Activated naive CD4-positive, alpha-beta T cell treated with anti-CD3 and anti-CD28 coated beads, Interleukin-2, amount 50 U/mL, for 72 hours (primary cell): ENCODE data around the gene RAVER1. TPM values are rescaled to one million over a fixed set of nuclear protein-coding genes. Genes with fewer than 3 reads are reported as not detected.

ENCODE experiments used
- ATAC-seq, 2 donors: fragments of 150-1000 bp; cut with Tn5 transposase; 2 replicates each; pipeline ENCODE4 v1.10.0; 2021; ENCODE audit warnings: mild to moderate bottlenecking in 2 of 2, moderate library complexity in 2 of 2
- DNase-seq, 2 donors: peaks; one replicate each; pipeline ENCODE4 v3.0.0; 2021 to 2022; ENCODE audit warnings: low spot score in 2 of 2
- H3K27ac Mint-ChIP-seq, 2 donors: one replicate each; pipeline ENCODE4 v1.8.0; 2022; ENCODE audit warnings: mild to moderate bottlenecking in 2 of 2, mixed read lengths in 2 of 2
- H3K36me3 Mint-ChIP-seq, 2 donors: one replicate each; pipeline ENCODE4 v1.8.0; 2022; ENCODE audit warnings: mixed read lengths in 2 of 2
- H3K9me3 Mint-ChIP-seq, 2 donors: one replicate each; pipeline ENCODE4 v1.8.0; 2022; ENCODE audit warnings: mixed read lengths in 2 of 2
- total RNA-seq, 2 donors: library from RNA; stranded (reverse); gene quantifications; one replicate each; pipeline ENCODE4 v1.2.3, GENCODE V29; 2022

Gene RAVER1
- total RNA-seq, 2 donors from 2014 or later: 52.5 to 101 TPM

- H3K27ac Mint-ChIP-seq: peak overlapping the region in 1 of 2 donors; percentile 37
- DNase-seq: no peak
- H3K36me3 Mint-ChIP-seq: peaks cover 30 to 32% of the 10 kb centered on the region in 2 donors
- no peaks in the 10 kb centered on the region for H3K9me3 Mint-ChIP-seq
- no peak for ATAC-seq
These were observed 3.8 kb downstream of the RAVER1 start for GRCh38 chr19:10329555-10329954.

DNA sequence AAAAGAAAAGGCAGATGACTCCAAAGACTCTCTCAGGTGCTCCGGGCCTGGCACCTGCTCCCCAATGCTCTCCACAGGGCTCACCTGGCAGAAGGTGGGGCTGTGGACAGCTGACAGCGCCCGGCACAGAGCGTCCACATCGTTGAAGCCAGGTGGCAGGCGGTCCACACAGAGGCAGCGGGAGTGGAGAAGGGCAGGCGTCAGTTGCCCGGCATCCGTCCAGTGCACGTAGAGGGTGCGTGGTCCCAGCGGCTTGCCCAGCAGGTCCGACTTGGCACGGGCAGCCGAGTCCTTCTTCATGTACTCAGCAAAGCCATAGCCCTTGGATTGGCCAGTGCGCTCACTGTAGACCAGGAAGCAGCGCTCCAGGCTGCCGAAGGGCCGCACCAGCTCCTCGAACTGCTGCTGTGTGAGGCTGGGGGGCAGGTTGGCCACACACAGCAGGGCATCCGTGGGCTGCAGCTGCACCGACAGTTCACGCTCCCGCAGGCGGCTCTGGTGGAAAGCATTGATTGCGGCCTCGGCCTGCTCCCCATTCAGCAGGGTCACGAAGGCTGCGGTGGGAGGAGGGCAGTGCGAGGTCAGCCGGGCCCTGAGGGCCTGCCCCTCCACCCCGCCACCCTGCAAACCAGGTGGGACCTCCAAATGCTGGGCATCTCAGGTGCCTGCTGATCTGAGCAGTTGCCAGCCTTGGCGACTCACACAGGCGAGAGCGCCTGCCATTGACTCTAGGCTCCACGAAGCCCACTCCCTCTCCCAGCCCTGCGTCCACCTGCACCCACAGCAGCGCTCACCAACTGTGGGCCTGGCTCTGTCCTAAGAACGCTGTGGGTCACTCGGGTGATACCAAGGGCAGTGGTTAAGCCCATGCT lies 4.5 kb downstream of the RAVER1 start:
- Mint-ChIP-seq H3K36me3 (peaks cover 24 to 26% of the 10 kb centered on the region in 2 donors), H3K9me3 (no peaks in the 10 kb centered on the region), H3K27ac (no peak overlapping the region)
- DNase-seq (no peak), ATAC-seq (no peak)

- Mint-ChIP-seq H3K27ac (no peak overlapping the region), H3K36me3 (peaks cover 16 to 18% of the 10 kb centered on the region in 2 donors), H3K9me3 (no peaks in the 10 kb centered on the region)
- no peak for ATAC-seq
- DNase-seq: no peak
These were observed 5.5 kb downstream of the RAVER1 start for GRCh38 chr19:10327793-10328192.

DNA sequence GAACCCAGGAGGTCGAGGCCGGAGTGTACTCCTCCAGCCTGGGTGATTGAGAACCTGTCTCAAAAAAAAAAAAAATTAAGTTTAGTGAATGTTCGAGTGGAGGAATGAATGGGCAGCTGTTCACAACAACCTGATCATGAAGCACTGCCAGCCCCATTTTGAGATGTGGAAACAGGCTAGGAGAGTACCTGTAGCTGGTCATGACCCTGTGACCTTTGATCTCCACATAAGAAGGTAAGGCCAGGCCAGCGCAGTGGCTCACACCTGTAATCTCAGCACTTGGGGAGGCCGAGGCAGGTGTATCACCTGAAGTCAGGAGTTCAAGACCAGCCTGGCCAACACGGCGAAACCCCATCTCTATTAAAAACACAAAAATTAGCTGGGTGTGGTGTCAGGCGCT lies 7.6 kb downstream of the RAVER1 start:
- Mint-ChIP-seq H3K27ac (no peak overlapping the region), H3K9me3 (no peaks in the 10 kb centered on the region), H3K36me3 (peaks cover 8 to 10% of the 10 kb centered on the region in 2 donors)
- no peak for ATAC-seq
- DNase-seq: no peak

DNA sequence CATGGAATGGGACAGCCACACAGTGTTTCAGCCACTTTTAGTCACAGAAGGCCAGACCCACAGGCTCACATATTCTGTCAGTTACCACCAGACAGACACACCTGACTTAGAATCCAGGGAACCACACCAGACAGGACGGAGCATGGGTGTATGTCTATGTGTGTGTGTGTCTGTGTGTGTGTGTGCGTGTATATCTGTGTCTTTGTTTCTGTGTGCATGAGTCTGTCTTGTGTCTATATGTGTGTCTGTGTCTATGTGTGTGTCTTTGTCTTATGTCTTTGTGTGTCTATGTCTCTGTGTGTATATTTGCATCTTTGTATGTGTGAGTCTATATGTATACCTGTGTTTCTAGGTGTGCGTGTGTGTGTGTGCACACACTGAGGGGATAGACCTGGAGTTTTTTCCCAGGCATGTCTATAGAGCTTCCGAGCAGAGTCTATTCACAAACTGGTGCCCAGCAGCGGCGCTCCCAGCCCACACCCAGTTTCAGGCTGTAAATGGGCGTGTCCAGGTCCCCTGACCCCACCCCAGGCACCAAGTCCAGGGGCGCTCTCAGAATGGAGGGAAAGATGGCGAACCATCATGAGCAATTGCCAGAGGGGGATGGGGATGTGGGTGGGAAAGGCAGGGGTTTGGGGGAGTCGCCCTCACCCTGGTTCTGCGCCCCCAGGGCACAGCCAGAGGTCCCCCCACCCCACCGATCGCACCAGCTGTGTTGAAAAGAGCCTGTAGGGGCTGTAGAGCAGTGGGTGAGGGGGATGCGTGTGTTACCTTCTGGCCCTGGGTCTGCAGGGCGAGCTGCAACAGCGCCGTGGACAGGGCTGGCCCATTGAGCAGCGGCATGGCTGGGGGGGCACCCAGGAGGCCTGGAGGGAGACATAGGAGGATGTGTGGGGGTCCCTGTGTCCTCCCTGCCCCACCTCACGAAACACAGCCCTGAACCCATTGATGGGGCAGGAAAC lies 11.2 kb downstream of the RAVER1 start:
- DNase-seq (no peak), ATAC-seq (peak; percentile 11 to 17)
- H3K36me3 Mint-ChIP-seq: peaks cover 0 to 8% of the 10 kb centered on the region in 2 donors
- H3K9me3 Mint-ChIP-seq: no peaks in the 10 kb centered on the region
- peak overlapping the region in 1 of 2 donors; percentile 6 for H3K27ac Mint-ChIP-seq

- Mint-ChIP-seq H3K27ac (no peak overlapping the region), H3K36me3 (peaks cover 0 to 10% of the 10 kb centered on the region in 2 donors), H3K9me3 (no peaks in the 10 kb centered on the region)
- ATAC-seq: peak in 1 of 2 donors; percentile 14
- no peak for DNase-seq
These were observed 11.9 kb downstream of the RAVER1 start for GRCh38 chr19:10321417-10321797.

- DNase-seq (no peak), ATAC-seq (peak in 1 of 2 donors; percentile 11)
- Mint-ChIP-seq H3K36me3 (peaks cover 0 to 16% of the 10 kb centered on the region in 2 donors), H3K9me3 (no peaks in the 10 kb centered on the region), H3K27ac (peak overlapping the region in 1 of 2 donors; percentile 38)
These were observed 12.5 kb downstream of the RAVER1 start for GRCh38 chr19:10320602-10321416.

DNA sequence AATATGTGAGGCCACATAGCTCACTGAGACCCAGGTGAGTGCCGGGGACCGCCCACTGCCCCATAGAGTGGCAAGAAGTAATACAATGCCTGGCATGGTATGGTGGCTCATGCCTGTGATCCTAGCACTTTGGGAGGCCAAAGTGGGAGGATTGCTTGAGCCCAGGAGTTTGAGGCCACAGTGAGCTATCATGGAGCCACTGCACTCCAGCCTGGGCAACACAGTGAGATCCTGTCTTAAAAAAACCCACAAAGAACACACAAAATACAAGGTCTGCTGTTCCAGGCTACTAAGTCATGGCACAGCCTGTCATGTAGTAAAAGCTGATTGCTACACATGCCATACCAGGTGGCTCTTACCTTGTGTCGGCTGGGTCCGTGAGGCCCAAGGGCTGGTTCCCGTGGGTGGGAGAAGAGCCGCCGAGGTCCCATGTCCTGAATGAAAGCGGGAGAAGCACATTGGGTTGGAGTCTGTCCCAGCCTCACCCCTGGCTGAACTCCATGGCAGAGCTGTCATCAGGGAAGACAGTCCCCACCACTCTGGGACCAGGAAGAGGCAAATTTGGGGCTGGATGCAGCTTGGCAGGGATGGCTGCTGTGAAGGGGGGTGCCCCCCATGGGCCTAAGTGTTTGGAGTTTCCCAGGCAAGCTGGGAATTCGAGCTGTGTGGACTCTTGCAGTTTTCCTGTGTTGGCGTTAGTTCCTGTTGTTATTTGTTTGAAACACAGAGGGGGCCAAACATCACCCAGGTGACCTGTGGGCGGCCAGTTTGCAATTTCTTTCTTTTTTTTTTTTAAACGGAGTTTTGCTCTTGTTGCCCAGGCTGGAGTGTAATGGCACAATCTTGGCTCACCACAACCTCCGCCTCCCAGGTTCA lies 14.3 kb downstream of the RAVER1 start:
- no peaks in the 10 kb centered on the region for H3K9me3 Mint-ChIP-seq
- ATAC-seq: no peak
- peak overlapping the region in 1 of 2 donors; percentile 55 for H3K27ac Mint-ChIP-seq
- no peak for DNase-seq
- peaks cover 7 to 24% of the 10 kb centered on the region in 2 donors for H3K36me3 Mint-ChIP-seq

DNA sequence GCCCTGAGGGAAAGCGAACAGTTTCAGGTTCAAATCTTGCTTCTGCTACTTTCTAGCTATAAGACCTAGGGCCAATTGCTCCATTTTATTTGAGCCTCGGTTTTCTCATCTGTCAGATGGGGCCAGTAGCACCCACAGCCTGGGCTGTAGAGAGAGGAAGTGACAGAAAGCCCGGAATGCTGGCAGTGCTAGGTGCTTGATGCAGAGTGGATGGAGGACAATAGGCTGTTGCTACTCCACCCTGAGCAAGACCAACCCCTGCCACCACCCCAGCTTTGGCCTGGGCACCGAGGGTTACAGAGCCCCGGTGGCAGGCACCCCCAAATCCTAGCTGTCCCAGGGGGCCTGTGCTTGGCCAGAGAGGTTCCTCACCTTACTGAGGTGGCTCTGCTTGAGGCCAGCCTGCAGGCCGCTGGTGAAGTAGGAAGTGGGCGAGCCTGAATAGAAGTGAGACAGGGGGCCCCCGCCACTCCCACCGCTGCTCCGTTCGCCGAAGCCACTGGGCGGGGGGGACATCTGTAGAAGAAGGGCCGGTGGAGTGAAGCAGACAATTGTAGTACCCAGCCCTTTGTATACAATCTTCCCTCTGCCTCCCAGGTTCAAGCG lies 15.4 kb downstream of the RAVER1 start:
- H3K36me3 Mint-ChIP-seq: peaks cover 11 to 24% of the 10 kb centered on the region in 2 donors

GRCh38 chr19:10317045-10317856 lies 16.1 kb downstream of the RAVER1 start:
- H3K36me3 Mint-ChIP-seq: peaks cover 11 to 24% of the 10 kb centered on the region in 2 donors
- no peak for DNase-seq
- H3K27ac Mint-ChIP-seq: no peak overlapping the region
- no peaks in the 10 kb centered on the region for H3K9me3 Mint-ChIP-seq
- no peak for ATAC-seq

More for the DNA sequence above, 15.4 kb downstream of the RAVER1 start:
- Mint-ChIP-seq H3K27ac (no peak overlapping the region), H3K9me3 (no peaks in the 10 kb centered on the region)
- ATAC-seq (no peak), DNase-seq (no peak)

DNA sequence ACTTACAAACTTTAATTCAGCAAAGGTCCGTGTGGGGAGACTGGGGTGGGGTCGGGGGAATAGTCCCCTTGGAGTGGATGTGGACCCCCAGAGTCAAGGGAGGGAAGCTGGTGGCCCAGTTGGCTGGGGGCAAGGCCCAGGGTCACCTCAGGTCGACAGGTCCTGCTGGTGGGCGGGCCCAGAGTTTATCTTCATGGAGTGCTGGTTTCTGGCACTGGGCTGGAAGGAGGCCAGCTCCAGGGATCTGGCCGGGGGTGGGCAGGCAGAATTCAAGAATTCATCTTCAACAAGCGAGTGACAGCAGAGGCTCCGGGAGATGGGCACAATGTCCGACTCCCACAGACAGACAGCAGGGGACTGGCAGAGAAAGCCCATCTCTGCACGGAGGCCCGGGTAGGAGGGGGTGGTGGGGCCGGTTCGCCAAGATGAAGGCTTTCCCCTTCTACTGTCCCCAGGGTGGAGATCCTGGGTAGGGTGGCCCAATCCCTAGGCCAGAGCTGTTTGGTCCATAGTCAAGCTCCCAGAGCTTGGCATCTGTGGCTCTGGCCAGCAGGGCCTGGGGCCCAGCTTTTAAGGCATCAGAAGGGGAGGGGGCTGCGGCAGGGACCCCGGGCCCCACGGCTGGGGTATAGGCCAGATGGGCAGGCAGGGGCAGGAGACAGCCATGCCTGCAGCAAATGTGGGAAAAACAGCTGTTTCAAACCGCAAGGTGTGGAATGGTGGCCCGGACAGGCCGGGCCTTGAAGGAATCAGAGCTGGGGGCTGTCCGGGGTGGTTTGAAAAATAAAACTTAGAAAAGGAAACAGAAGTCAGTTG lies 16.9 kb downstream of the RAVER1 start:
- ATAC-seq (peak in 1 of 2 donors; percentile 13), DNase-seq (no peak)
- peaks cover 11 to 24% of the 10 kb centered on the region in 2 donors for H3K36me3 Mint-ChIP-seq
- no peaks in the 10 kb centered on the region for H3K9me3 Mint-ChIP-seq
- H3K27ac Mint-ChIP-seq: peak overlapping the region; percentile 65 to 93

GRCh38 chr19:10315335-10316214 lies 17.8 kb downstream of the RAVER1 start, which contains the start of gene FDX2:
TSS of gene FDX2 (minus strand) at chr19:10316015. CDS start at chr19:10315996, 19 bp downstream.
- peak; percentile 88 to 93 for DNase-seq
- peak within 1 kb of the TSS; percentile 65 to 93 for H3K27ac Mint-ChIP-seq
- no peaks in the 10 kb centered on the region for H3K9me3 Mint-ChIP-seq
- peaks cover 11 to 24% of the 10 kb centered on the region in 2 donors for H3K36me3 Mint-ChIP-seq
- ATAC-seq: peak; percentile 87 to 92

GRCh38 chr19:10309423-10309822 lies 23.9 kb downstream of the RAVER1 start, which contains the start of gene ZGLP1:
TSS of gene ZGLP1 (minus strand) at chr19:10309815.
- no peak within 1 kb of the TSS for H3K27ac Mint-ChIP-seq
- no peaks in the 10 kb centered on the region for H3K9me3 Mint-ChIP-seq
- no peak for ATAC-seq
- no peak for DNase-seq
- H3K36me3 Mint-ChIP-seq: peaks cover 0 to 8% of the 10 kb centered on the region in 2 donors
